Spleen (tissue), 11 donors: Measurements from ENCODE around the gene MFNG. TPM values are rescaled to one million over a fixed set of nuclear protein-coding genes. Genes with fewer than 3 reads are reported as not detected.

ENCODE experiments used
- DNase-seq: peaks from one replicate; pipeline ENCODE4 v3.0.0-alpha.2; 2020
- H3K27ac ChIP-seq, 8 donors: fragments of 200-600 bp; sonication (generic) in 7 of 8; 1 replicate in 4 of 8; 2 replicates in 4 of 8; pipeline versions ENCODE4 v1.5.0 to v1.8.0; 2016 to 2021; ENCODE audit warnings: inconsistent platforms in 4 of 8, mild to moderate bottlenecking in 4 of 8, moderate library complexity in 1 of 8
- H3K27me3 ChIP-seq, 7 donors: fragments of 200-600 bp; sonication (generic) in 6 of 7; replicated peaks in 1 of 7; 1 replicate in 4 of 7; 2 replicates in 3 of 7; pipeline versions ENCODE4 v1.5.0 to v1.8.0; 2016 to 2021; ENCODE audit warnings: inconsistent platforms in 3 of 7, mild to moderate bottlenecking in 1 of 7
- H3K36me3 ChIP-seq, 6 donors: fragments of 200-600 bp; sonication (generic) in 5 of 6; 1 replicate in 4 of 6; 2 replicates in 2 of 6; pipeline versions ENCODE4 v1.5.0 to v1.8.0; 2016 to 2021; ENCODE audit warnings: inconsistent platforms in 2 of 6
- H3K4me1 ChIP-seq, 6 donors: fragments of 200-600 bp; sonication (generic) in 5 of 6; 1 replicate in 3 of 6; 2 replicates in 3 of 6; pipeline versions ENCODE4 v1.5.0 to v1.8.0; 2016 to 2021; ENCODE audit warnings: inconsistent platforms in 3 of 6
- H3K4me3 ChIP-seq, 8 donors: fragments of 200-600 bp; sonication (generic) in 7 of 8; 1 replicate in 4 of 8; 2 replicates in 4 of 8; pipeline versions ENCODE4 v1.5.0 to v1.8.0; 2016 to 2021; ENCODE audit warnings: inconsistent platforms in 4 of 8, mild to moderate bottlenecking in 4 of 8, moderate library complexity in 2 of 8
- H3K9me3 ChIP-seq, 8 donors: fragments of 200-600 bp; sonication (generic) in 7 of 8; 1 replicate in 4 of 8; 2 replicates in 4 of 8; pipeline versions ENCODE4 v1.5.0 to v1.8.0; 2016 to 2021; ENCODE audit warnings: inconsistent platforms in 4 of 8
- CTCF ChIP-seq, 11 experiments: fragments of 200-600 bp in 7 of 11; fragments of 450-650 bp in 4 of 11; sonication (generic) in 4 of 11; IDR thresholded peaks in 8 of 11; conservative IDR thresholded peaks in 3 of 11; 1 replicate in 7 of 11; 2 replicates in 4 of 11; pipeline versions ENCODE4 v1.4.0 to v1.8.0; 2016 to 2021; ENCODE audit warnings: antibody characterized with exemption in 11 of 11, inconsistent platforms in 4 of 11, mild to moderate bottlenecking in 1 of 11
- POLR2A ChIP-seq, 3 donors: fragments of 450-650 bp; IDR thresholded peaks; one replicate each; pipeline ENCODE4 v1.5.1; 2017; ENCODE audit warnings: antibody characterized with exemption in 3 of 3, mild to moderate bottlenecking in 1 of 3
- POLR2AphosphoS5 ChIP-seq, 3 donors: sonication (generic); formaldehyde crosslinking; IDR thresholded peaks; one replicate each; pipeline ENCODE4 v1.5.1; 2017; ENCODE audit warnings: antibody characterized with exemption in 3 of 3
- WGBS, 5 donors: extraction: QIAGEN DNeasy Blood & Tissue Kit in 3 of 5; methylation state at CpG; one replicate each; pipeline versions ENCODE4 v1.1.5 to v1.1.7; 2013 to 2018; 5-methylcytosine and 5-hydroxymethylcytosine counted together
- intact Hi-C: fragments of 100-400 bp; cut with DNase I; formaldehyde crosslinking; loops from one replicate; pipeline ENCODE4 v1.15.0; 2023; ENCODE audit warnings: low total_unique reads
- polyA plus RNA-seq, 3 donors: library from polyadenylated mRNA; stranded (reverse); fragments of 200-250 nt; gene quantifications; one replicate each; pipeline ENCODE4 v1.2.1, GENCODE V29; 2013
- total RNA-seq, 7 donors: library from RNA; depleted of rRNA in 3 of 7; stranded (reverse); fragments of >200 nt in 3 of 7; fragmentation: NEBNext Ultra II Directional in 4 of 7; extraction: Animal tissue kit (Norgen Biotek cat#: 25700) in 4 of 7; gene quantifications; one replicate each; pipeline versions ENCODE4 v1.1.0 to v1.2.1, GENCODE V29; 2016 to 2021
- donor health status: healthy with polysubstance abuse.
- donor health status: DM: no; HTN: no; CAD: no; lungs with moderate emphysema.
- donor health status: DM: no; HTN: no; CAD: no.
- donor health status: Bipolar disorder and iron deficiency.
- donor health status: healthy.
- donor health status: DM: no; HTN: no; CAD: no.
- donor health status: DM: yes; HTN: yes; CAD: no.

MFNG gene
- total and polyA plus RNA-seq, 10 donors: 38.7 to 138 (median 96.6) TPM

GRCh38 chr22:37461961-37462360 lies 24.2 kb downstream of the MFNG start:
- TF ChIP-seq POLR2AphosphoS5 (IDR thresholded peaks at IDR 0.05): no peak
- H3K27me3 ChIP-seq: peaks cover 0 to 7% (median 0%) of the 10 kb centered on the region in 7 donors
- DNase-seq: no peak
- intact Hi-C loops: no loop called here
- peaks cover 0 to 40% (median 12%) of the 10 kb centered on the region in 6 donors for H3K36me3 ChIP-seq
- H3K4me3 ChIP-seq: no peak overlapping the region
- no peak overlapping the region for H3K27ac ChIP-seq
- no peaks in the 10 kb centered on the region for H3K9me3 ChIP-seq
- 38 to 66% (median 52%) methylated on average over 6 of the region's 6 CpGs for WGBS, 5 donors
- H3K4me1 ChIP-seq: peaks cover 0 to 10% (median 3%) of the 10 kb centered on the region in 6 donors

- TF ChIP-seq POLR2A (IDR thresholded peaks at IDR 0.05) (no peak), CTCF (IDR thresholded peaks at IDR 0.05 in 8 of 11, conservative IDR thresholded peaks at IDR 0.05 in 3 of 11) (no peak), POLR2AphosphoS5 (IDR thresholded peaks at IDR 0.05) (no peak)
- 83 to 93% (median 90%) methylated on average over 3 of the region's 3 CpGs for WGBS, 5 donors
Observed at GRCh38 chr22:37460684-37461083, 25.5 kb downstream of the MFNG start.

GRCh38 chr22:37459206-37459605 lies 27.0 kb downstream of the MFNG start:
- H3K36me3 ChIP-seq: peaks cover 0 to 19% (median 1%) of the 10 kb centered on the region in 6 donors
- H3K27ac ChIP-seq: no peak overlapping the region
- H3K4me1 ChIP-seq: peaks cover 0 to 4% (median under 1%) of the 10 kb centered on the region in 6 donors
- WGBS, 5 donors: 85 to 91% (median 88%) methylated on average over 9 of the region's 9 CpGs
- DNase-seq: no peak
- intact Hi-C loops: loop anchor here (5.0 kb wide), 1 partner anchor 192 kb away; no protein-coding TSS in a partner anchor
- peaks cover 0 to 13% (median 0%) of the 10 kb centered on the region in 7 donors for H3K27me3 ChIP-seq
- no peaks in the 10 kb centered on the region for H3K9me3 ChIP-seq
- no peak overlapping the region for H3K4me3 ChIP-seq
- TF ChIP-seq CTCF (IDR thresholded peaks at IDR 0.05 in 8 of 11, conservative IDR thresholded peaks at IDR 0.05 in 3 of 11) (no peak), POLR2AphosphoS5 (IDR thresholded peaks at IDR 0.05) (no peak), POLR2A (IDR thresholded peaks at IDR 0.05) (no peak)

More at GRCh38 chr22:37460684-37461083, 25.5 kb downstream of the MFNG start:
- Histone ChIP-seq H3K9me3 (no peaks in the 10 kb centered on the region), H3K4me1 (peaks cover 0 to 10% (median 3%) of the 10 kb centered on the region in 6 donors), H3K27me3 (peaks cover 0 to 13% (median 0%) of the 10 kb centered on the region in 7 donors), H3K4me3 (no peak overlapping the region), H3K36me3 (peaks cover 0 to 27% (median 3%) of the 10 kb centered on the region in 6 donors), H3K27ac (no peak overlapping the region)
- no peak for DNase-seq
- intact Hi-C loops: no loop called here

GRCh38 chr22:37457093-37457893 lies 28.9 kb downstream of the MFNG start:
- intact Hi-C loops: loop anchor here (2.0 to 5.0 kb wide), 2 partner anchors 140 to 190 kb away; no protein-coding TSS in a partner anchor
- peaks cover 0 to 13% (median 0%) of the 10 kb centered on the region in 7 donors for H3K27me3 ChIP-seq
- no peak overlapping the region for H3K27ac ChIP-seq
- H3K36me3 ChIP-seq: peaks cover 0 to 19% (median 1%) of the 10 kb centered on the region in 6 donors
- H3K9me3 ChIP-seq: no peaks in the 10 kb centered on the region
- 38 to 54% (median 49%) methylated on average over 4 of the region's 4 CpGs for WGBS, 5 donors
- DNase-seq: peak; percentile 93
- H3K4me1 ChIP-seq: no peaks in the 10 kb centered on the region
- TF ChIP-seq CTCF (IDR thresholded peaks at IDR 0.05 in 8 of 11, conservative IDR thresholded peaks at IDR 0.05 in 3 of 11): peak; percentile 83 to 95 (median 88)
- TF ChIP-seq POLR2A (IDR thresholded peaks at IDR 0.05): no peak
- TF ChIP-seq POLR2AphosphoS5 (IDR thresholded peaks at IDR 0.05): peak in 1 of 3 donors; percentile 22
- no peak overlapping the region for H3K4me3 ChIP-seq
